RPMI8226 (cell line): Measurements from ENCODE around the gene ABCF2.
A peak's percentile ranks its signal among the peaks of the same experiment; 100 is the strongest.

ENCODE experiments used
- DNase-seq: peaks from one replicate; pipeline ENCODE4 v3.0.0-alpha.2; 2015

Gene ABCF2

GRCh38 chr7:151252561-151252835 lies 25.5 kb upstream of the ABCF2 start:
- no peak for DNase-seq

- DNase-seq: peak; percentile 63
These were observed 24.9 kb upstream of the ABCF2 start for GRCh38 chr7:151251689-151252560.

GRCh38 chr7:151251328-151251688 lies 24.3 kb upstream of the ABCF2 start:
- no peak for DNase-seq

DNA sequence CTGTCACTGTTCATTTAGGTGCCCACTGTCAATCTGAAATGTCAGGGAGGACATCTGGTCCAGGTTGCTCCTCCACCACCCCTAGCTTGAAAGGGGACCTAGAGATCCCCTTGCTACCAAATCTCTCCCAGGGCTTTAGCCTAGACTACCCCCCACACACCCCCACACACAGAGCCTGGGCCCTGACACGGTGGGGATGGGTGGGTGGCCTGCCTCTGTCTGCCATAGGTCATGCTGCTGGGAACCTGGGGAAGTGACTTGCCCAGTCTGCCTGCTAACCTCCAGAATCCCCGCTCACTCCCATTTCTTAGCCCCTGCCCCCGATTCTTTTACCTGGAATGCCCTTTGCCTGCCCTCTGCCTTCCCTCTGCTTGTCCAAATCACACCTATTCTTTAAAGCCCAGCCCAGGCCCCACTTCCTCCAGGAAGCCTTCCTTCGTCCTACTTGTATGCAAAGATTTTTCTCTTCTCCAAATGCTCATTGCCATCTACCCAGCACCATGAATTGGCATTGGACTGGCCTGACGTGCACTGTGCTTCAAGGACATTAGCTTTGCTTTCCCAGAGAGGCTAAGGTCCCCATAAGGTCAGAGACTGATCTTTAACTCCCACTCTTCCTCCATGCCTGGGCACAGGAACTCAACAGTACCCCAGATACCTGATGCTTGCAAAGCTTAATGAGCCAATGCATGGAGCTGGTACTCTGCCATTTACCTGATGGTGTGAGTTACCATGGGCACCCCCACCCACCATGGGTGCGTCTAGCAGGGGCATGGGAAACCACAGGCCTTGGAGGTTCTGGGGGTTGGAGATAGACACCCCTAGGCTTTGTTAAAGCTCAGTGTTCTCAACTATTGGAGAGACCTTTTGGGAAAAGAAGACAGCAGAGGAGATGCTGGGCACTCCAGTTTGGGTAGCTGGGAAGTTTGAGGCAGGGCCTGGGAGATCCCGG lies 23.5 kb upstream of the ABCF2 start:
- no peak for DNase-seq

DNA sequence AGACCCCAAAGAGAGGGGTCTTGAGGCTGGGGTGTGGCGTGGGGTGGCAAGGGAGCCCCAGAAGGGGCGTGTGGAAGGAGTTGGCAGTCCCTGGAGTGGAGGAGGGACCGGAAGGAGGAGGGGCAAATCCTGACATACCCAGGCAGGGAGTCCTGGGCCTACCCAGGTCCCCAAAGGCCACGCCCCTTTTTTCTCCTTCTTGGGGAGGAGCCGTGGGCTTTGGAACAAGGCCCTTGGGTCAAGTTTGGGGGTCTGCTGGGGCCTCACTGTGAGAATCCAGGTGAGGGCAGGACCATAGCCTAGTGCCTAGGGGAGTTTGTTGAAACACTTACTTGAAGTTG lies 22.7 kb upstream of the ABCF2 start:
- DNase-seq: no peak

GRCh38 chr7:151249034-151249731 lies 22.2 kb upstream of the ABCF2 start:
- peak; percentile 71 for DNase-seq

GRCh38 chr7:151248346-151249033 lies 21.5 kb upstream of the ABCF2 start, which contains the start of gene SMARCD3:
Gene SMARCD3, minus strand, starts transcription at chr7:151248694. Its CDS starts 132 bp downstream, at chr7:151248562.
- DNase-seq: peak; percentile 68

DNA sequence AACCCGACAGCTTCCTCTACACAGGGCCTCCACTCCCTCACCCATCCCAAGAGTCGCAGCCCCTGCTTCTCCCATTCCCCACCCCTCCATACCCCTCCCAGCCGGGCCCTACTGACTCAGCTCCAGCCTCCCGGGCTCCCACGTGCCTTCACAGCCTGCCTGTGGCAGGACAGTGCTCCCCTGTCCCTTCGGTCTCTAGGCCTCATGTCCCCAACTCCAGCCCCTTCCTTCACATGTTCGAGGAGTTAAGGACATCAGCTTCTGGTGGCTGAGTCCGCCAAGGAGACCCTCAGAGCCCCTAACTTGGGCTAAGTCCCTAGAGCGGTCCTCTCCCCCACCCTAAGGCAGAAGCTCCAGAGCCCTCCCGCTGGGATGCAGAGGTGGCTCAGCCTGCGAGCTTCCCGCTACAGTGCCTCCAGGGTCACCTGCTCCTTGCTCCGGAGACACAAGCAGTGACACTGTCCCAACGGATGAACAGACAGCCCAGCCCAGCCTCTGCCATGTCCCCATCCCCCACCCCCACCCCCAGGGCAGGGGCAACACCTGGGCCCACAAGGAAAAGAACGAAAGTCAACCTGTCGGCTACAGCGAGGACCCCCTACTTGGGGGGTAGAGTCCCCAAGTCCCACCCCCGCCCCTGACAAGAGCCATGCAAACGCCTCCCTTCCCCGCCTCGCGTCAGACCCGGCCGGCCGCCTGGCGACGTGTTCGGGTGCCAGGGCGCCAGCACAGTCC lies 20.8 kb upstream of the ABCF2 start:
- no peak for DNase-seq

GRCh38 chr7:151246851-151247580 lies 20.0 kb upstream of the ABCF2 start:
- DNase-seq: no peak

DNA sequence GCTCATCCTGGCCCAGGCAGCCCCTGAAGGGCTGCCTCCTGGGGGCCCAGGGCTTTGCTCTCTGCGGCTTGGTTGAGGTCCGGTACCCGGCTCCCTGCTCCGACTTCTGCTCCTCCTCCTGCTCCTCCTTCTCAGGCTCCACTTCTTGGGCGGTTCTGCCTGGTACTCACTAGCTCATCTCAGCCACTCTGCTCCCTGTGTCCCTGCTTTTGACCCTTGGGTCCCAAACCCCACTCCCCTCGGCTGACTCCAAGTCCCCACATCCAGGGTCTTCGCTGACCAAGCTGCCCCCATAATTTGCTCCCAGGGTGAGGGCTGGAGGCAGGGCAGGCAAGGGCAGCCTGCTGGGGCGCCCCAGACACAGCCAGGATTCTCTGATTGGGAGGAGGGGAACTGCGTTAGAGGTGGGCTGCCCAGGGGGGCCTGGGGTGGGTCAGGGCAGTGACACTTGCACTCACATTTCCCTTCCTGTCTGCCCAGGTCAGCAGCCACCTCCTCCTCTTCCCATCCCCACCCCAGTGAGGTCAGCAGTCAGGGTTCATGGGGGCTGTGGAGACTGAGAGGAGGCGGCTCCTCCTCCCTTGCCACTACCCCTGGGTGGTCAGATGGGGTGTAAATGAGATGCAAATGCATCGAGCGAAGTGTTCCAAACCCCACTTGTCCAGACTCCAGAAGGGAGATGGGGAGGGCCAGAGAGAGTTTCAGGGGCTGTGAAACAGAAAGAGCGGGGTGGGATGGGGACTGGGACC lies 19.3 kb upstream of the ABCF2 start:
- no peak for DNase-seq

- peak; percentile 72 for DNase-seq
These were observed 18.5 kb upstream of the ABCF2 start for GRCh38 chr7:151245360-151246101.

DNA sequence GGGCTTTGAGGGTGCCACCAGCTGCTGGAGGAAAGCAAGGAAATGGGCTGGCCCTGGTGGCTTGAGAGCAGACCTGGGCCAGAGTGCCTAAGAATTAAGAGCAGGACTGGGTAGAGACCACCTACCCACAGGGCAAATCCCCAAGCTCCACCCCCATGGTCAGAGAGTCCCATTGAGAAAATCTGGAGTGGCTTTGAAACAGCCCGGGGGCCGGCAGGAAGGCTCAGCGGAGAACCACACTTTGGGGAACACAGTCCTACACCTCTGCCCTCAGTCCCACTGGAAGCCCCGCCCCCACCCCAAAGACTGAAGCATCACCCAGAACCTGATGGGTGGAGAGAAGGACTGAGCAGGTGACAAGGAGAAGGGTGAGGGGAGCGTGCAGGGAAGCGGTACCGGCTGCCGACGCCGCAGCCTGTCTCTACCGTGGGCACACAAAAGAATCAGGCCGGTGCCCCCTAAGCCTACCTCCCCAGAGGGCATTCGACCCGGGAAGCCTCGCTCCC lies 17.9 kb upstream of the ABCF2 start:
- DNase-seq: no peak

- DNase-seq: peak; percentile 75
These were observed 17.3 kb upstream of the ABCF2 start for GRCh38 chr7:151244196-151244840.

GRCh38 chr7:151243408-151244195 lies 16.6 kb upstream of the ABCF2 start:
- DNase-seq: peak; percentile 79

GRCh38 chr7:151243045-151243349 lies 16.0 kb upstream of the ABCF2 start:
- no peak for DNase-seq

- no peak for DNase-seq
These were observed 15.4 kb upstream of the ABCF2 start for GRCh38 chr7:151242159-151243044.

DNA sequence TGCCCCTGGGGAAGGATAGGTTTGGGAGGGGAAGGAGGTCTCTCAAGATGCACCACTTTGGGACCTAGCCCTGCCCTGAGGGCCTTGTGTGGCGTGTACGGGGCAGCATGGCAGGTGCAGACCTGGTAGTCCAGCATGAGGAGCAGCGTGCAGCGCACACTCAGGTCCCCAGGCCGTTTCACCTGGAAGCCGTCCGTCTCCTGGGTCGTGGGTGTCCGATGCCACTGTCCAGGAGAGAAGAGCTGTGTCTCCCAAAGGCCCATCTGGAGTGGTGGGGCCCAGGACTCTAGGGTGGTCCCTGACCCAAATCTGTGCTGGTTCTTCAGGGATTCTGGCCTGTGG lies 14.7 kb upstream of the ABCF2 start:
- no peak for DNase-seq
